Lung (tissue), 16 donors: ENCODE results near the gene ZCCHC10. TPM values are rescaled to one million over a fixed set of nuclear protein-coding genes. Genes with fewer than 3 reads are reported as not detected.

Experiments used
- ATAC-seq: fragments of 200-7000 bp; cut with Tn5 transposase; one replicate; pipeline ENCODE4 v1.9.1; 2020; ENCODE audit warnings: moderate number of reproducible peaks; ENCODE audit not compliant: insufficient read depth, low FRiP score
- DNase-seq, 3 donors: peaks; one replicate each; pipeline ENCODE4 v3.0.0-alpha.2; 2013 to 2017
- H3K27ac ChIP-seq, 2 donors: one replicate each; pipeline ENCODE4 v1.5.1; 2013; ENCODE audit warnings: mild to moderate bottlenecking in 2 of 2, moderate library complexity in 2 of 2, control low read depth in 1 of 2, inconsistent platforms in 1 of 2, low read depth in 1 of 2, low read length in 1 of 2
- H3K27me3 ChIP-seq, 3 donors: one replicate each; pipeline ENCODE4 v1.5.1; 2013; ENCODE audit warnings: low read length in 2 of 3; ENCODE audit not compliant: control insufficient read depth in 3 of 3, insufficient read depth in 3 of 3
- H3K36me3 ChIP-seq, 4 donors: one replicate each; pipeline ENCODE4 v1.5.1; 2013; ENCODE audit warnings: low read length in 4 of 4, mild to moderate bottlenecking in 1 of 4, moderate library complexity in 1 of 4; ENCODE audit not compliant: control insufficient read depth in 4 of 4, insufficient read depth in 4 of 4
- H3K4me1 ChIP-seq, 5 donors: one replicate each; pipeline ENCODE4 v1.5.1; 2013; ENCODE audit warnings: low read length in 5 of 5, mild to moderate bottlenecking in 2 of 5, moderate library complexity in 1 of 5; ENCODE audit not compliant: control insufficient read depth in 5 of 5, insufficient read depth in 5 of 5
- H3K4me3 ChIP-seq: one replicate; pipeline ENCODE4 v1.5.1; 2013; ENCODE audit warnings: mild to moderate bottlenecking, control low read depth, moderate library complexity
- H3K9ac ChIP-seq, 2 donors: one replicate each; pipeline ENCODE4 v1.5.1; 2013; ENCODE audit warnings: low read length in 2 of 2, control low read depth in 1 of 2; ENCODE audit not compliant: insufficient read depth in 1 of 2
- H3K9me3 ChIP-seq, 4 donors: one replicate each; pipeline ENCODE4 v1.5.1; 2013; ENCODE audit warnings: low read length in 3 of 4, mild to moderate bottlenecking in 1 of 4, moderate library complexity in 1 of 4; ENCODE audit not compliant: control insufficient read depth in 4 of 4, insufficient read depth in 3 of 4
- WGBS, 2 donors: extraction: QIAGEN DNeasy Blood & Tissue Kit; methylation state at CpG; one replicate each; pipeline ENCODE4 v1.1.7; 2013; 5-methylcytosine and 5-hydroxymethylcytosine counted together
- long read RNA-seq, 5 donors: transcript quantifications; one replicate each; lab custom pipeline, GENCODE V29; 2026
- polyA plus RNA-seq, 2 donors: library from polyadenylated mRNA; stranded (reverse); fragments of 200-250 nt; gene quantifications; one replicate each; pipeline ENCODE4 v1.2.1, GENCODE V29; 2013
- total RNA-seq, 2 donors: library from RNA; depleted of rRNA in 1 of 2; stranded (reverse); fragments of >200 nt in 1 of 2; gene quantifications; one replicate each; pipeline ENCODE4 v1.2.1, GENCODE V29; 2014 to 2021
- TF ChIP-seq, protein P1 (sequence below): IDR thresholded peaks from 2 replicates; pipeline ENCODE4 v1.5.1; 2012; ENCODE audit warnings: mild to moderate bottlenecking; ENCODE audit errors: control extremely low read depth, extremely low read depth
- donor health status: control.
- donor health status: control.
- donor health status: Bipolar disorder and iron deficiency.
- donor health status: healthy.
- donor health status: DM: yes; HTN: yes; CAD: no.

The ZCCHC10 gene
- total RNA-seq (10 to 100 TPM; 15.3 to 23.7 TPM), polyA plus RNA-seq (10 to 100 TPM; 26.0 to 31.3 TPM)
- long read RNA-seq, donor 1, transcript ZCCHC10-201 (4 exons, 2,178 nt): major isoform, 5 of 15 reads
- long read RNA-seq, donor 1, partial matches to known transcripts: 0 of 15 reads
- long read RNA-seq, donor 1, other reads (novel, unspliced or antisense): 0 of 15 reads
- long read RNA-seq, donor 2, transcript ZCCHC10-201 (4 exons, 2,178 nt): major isoform, 6 of 11 reads
- long read RNA-seq, donor 2, partial matches to known transcripts: 0 of 11 reads
- long read RNA-seq, donor 2, other reads (novel, unspliced or antisense): 0 of 11 reads
- long read RNA-seq, donor 3, partial matches to known transcripts: 0 of 5 reads
- long read RNA-seq, donor 3, other reads (novel, unspliced or antisense): 0 of 5 reads
- long read RNA-seq, donor 4, transcript ZCCHC10-201 (4 exons, 2,178 nt): major isoform, 5 of 41 reads
- long read RNA-seq, donor 4, partial matches to known transcripts: 29 of 41 reads
- long read RNA-seq, donor 4, other reads (novel, unspliced or antisense): 0 of 41 reads
- long read RNA-seq, donor 5, transcript ZCCHC10-201 (4 exons, 2,178 nt): major isoform, 10 of 17 reads
- long read RNA-seq, donor 5, partial matches to known transcripts: 0 of 17 reads
- long read RNA-seq, donor 5, other reads (novel, unspliced or antisense): 0 of 17 reads

GRCh38 chr5:133025804-133026663, at the start of gene ZCCHC10:
ZCCHC10 (minus strand) TSS chr5:133026549; CDS start chr5:133026537, 12 bp downstream.
- Histone ChIP-seq H3K9ac (peak within 1 kb of the TSS; percentile 88 to 93), H3K4me3 (peak within 1 kb of the TSS; percentile 80), H3K4me1 (peaks cover 0 to 14% (median 4%) of the 10 kb centered on the region in 5 donors), H3K9me3 (no peaks in the 10 kb centered on the region), H3K27me3 (no peaks in the 10 kb centered on the region), H3K27ac (peak within 1 kb of the TSS; percentile 92 to 95), H3K36me3 (peaks cover 0 to 2% (median 0%) of the 10 kb centered on the region in 4 donors)
- DNase-seq (peak; percentile 97 to 98 (median 98)), ATAC-seq (peak; percentile 100)
- TF ChIP-seq, protein P1, sequence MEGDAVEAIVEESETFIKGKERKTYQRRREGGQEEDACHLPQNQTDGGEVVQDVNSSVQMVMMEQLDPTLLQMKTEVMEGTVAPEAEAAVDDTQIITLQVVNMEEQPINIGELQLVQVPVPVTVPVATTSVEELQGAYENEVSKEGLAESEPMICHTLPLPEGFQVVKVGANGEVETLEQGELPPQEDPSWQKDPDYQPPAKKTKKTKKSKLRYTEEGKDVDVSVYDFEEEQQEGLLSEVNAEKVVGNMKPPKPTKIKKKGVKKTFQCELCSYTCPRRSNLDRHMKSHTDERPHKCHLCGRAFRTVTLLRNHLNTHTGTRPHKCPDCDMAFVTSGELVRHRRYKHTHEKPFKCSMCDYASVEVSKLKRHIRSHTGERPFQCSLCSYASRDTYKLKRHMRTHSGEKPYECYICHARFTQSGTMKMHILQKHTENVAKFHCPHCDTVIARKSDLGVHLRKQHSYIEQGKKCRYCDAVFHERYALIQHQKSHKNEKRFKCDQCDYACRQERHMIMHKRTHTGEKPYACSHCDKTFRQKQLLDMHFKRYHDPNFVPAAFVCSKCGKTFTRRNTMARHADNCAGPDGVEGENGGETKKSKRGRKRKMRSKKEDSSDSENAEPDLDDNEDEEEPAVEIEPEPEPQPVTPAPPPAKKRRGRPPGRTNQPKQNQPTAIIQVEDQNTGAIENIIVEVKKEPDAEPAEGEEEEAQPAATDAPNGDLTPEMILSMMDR: no peak
- WGBS, 2 donors: 0% methylated on average over 53 of the region's 53 CpGs

DNA sequence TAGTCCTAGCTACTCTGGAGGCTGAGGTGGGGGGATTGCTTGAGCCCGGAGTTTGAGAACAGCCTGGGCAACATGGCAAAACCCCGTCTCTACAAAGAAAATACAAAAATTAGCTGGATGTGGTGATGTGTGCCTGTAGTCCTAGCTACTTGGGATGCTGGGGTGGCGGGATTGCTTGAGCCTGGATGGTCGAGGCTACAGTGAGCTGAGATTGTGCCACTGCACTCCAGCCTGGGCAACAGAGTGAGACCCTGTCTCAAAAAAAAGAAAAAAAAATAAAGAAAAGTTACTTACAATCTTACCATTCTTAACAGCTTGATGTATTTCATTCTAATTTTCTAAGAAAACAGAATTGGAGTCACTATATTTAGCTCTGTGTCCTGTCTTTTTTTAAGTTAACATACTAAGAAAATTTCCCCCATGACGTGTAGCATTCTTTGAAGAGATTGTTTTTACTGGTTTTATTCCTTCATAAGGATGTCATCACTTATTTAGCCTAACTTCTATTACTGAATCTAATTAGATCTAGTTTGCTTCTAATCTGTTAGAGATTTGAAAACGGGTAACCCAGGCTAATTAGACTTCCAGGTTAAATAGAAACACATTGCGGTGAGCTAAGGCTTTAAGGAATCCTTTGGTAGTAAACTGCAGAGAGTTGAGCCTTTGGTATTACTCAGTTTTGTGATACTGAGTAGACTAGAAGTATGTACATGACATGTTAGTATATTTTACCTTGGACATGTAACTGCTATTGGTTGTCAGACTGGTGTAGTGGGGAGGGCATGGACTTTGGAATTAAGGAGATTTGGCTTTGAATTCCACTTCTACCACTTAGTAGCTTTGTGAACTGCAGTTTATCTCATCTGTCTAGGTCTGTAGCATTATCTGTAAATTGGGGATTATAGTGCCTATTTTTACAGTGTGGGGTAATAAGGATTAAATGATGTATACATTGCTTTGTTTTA, 49.5 kb upstream of the ZCCHC10 start:
- ATAC-seq (no peak), DNase-seq (no peak)
- H3K9me3 ChIP-seq: no peaks in the 10 kb centered on the region
- no peaks in the 10 kb centered on the region for H3K4me1 ChIP-seq
- peaks cover 10 to 27% (median 14%) of the 10 kb centered on the region in 4 donors for H3K36me3 ChIP-seq
- TF ChIP-seq, protein P1: no peak
- H3K27ac ChIP-seq: no peak overlapping the region
- H3K4me3 ChIP-seq: no peak overlapping the region
- no peaks in the 10 kb centered on the region for H3K27me3 ChIP-seq
- WGBS, 2 donors: 94 to 95% methylated on average over 7 of the region's 7 CpGs
- H3K9ac ChIP-seq: no peak overlapping the region

GRCh38 chr5:133072021-133072420, 45.7 kb upstream of the ZCCHC10 start:
- H3K4me1 ChIP-seq: no peaks in the 10 kb centered on the region
- ATAC-seq (no peak), DNase-seq (no peak)
- H3K27me3 ChIP-seq: no peaks in the 10 kb centered on the region
- H3K36me3 ChIP-seq: peaks cover 19 to 38% (median 23%) of the 10 kb centered on the region in 4 donors
- 92 to 96% methylated on average over 4 of the region's 4 CpGs for WGBS, 2 donors
- no peak overlapping the region for H3K9ac ChIP-seq
- no peaks in the 10 kb centered on the region for H3K9me3 ChIP-seq
- TF ChIP-seq, protein P1: no peak
- H3K27ac ChIP-seq: no peak overlapping the region
- H3K4me3 ChIP-seq: no peak overlapping the region
